ENCODE data around the gene ERAP2.

ERAP2 gene

GRCh38 chr5:96968614-96969013 lies 92.3 kb downstream of the ERAP2 start:
- TF ChIP-seq CTCF (IDR thresholded peaks at IDR 0.05; ENCODE audit: insufficient read depth, low read depth, low read length, missing control alignments): no peak
- DNase-seq (ENCODE audit: low read depth): no peak
- no peak overlapping the region for H3K4me3 ChIP-seq (ENCODE audit: low read depth, low read length)
